ENCODE measurements around the gene GSG1L. TPM values are rescaled to one million over a fixed set of nuclear protein-coding genes. Genes with fewer than 3 reads are reported as not detected.

The GSG1L gene
- total and polyA plus RNA-seq, 9 of the 15 experiments (the other 6 are each of a cell fraction or from before 2014, with no cell fraction given) = not detected

GRCh38 chr16:28038409-28038808 lies 25.1 kb downstream of the GSG1L start (continued):
- TF ChIP-seq E2F1 (CRISPR knock-in tag; IDR thresholded peaks at IDR 0.05) (no peak), U2AF2 (optimal IDR thresholded peaks at IDR 0.05; ENCODE audit: low read depth, low read length) (no peak)

GRCh38 chr16:28035866-28036393 lies 27.6 kb downstream of the GSG1L start:
- Histone ChIP-seq H3K27me3 (ENCODE audit: control insufficient read depth in 2 of 2, insufficient read depth in 2 of 2, low read length in 2 of 2) (peaks cover 0 to 24% of the 10 kb centered on the region in 2 experiments; a peak in 4 of 5 replicates), H3K4me2 (ENCODE audit: insufficient read depth, low read length) (no peak overlapping the region), H3K9me1 (ENCODE audit: control insufficient read depth, insufficient read depth, low read length) (no peaks in the 10 kb centered on the region), H3K36me3 (ENCODE audit: control insufficient read depth, insufficient read depth, low read length) (no peaks in the 10 kb centered on the region), H4K20me1 (replicated peaks; ENCODE audit: control insufficient read depth, insufficient read depth, low read length) (no peaks in the 10 kb centered on the region; the same call in 1 of the 2 replicates), H3K4me1 (replicated peaks in 1 of 2; ENCODE audit: control insufficient read depth in 2 of 2, insufficient read depth in 2 of 2, low read length in 2 of 2) (no peaks in the 10 kb centered on the region), H3K9ac (ENCODE audit: insufficient read depth in 1 of 2, low read depth in 2 of 2, low read length in 2 of 2) (no peak overlapping the region), H3K79me2 (ENCODE audit: control insufficient read depth, insufficient read depth, low read length) (no peaks in the 10 kb centered on the region), H2AFZ (ENCODE audit: low read depth, low read length) (no peak overlapping the region), H3K27ac (ENCODE audit: extremely low read depth, low read depth, low read length) (no peak overlapping the region), H3K9me3 (replicated peaks; ENCODE audit: control insufficient read depth, insufficient read depth, low read depth, low read length) (no peaks in the 10 kb centered on the region), H3K4me3 (no peak overlapping the region)
- ChIA-PET POLR2A (no interaction called here), CTCF (ENCODE audit: low intra/inter-chr PET ratio) (no interaction called here)
- ATAC-seq (no peak), FAIRE-seq (no peak), DNase-seq (ENCODE audit: extremely low read depth in 1 of 4, low spot score in 3 of 4) (no peak)
- in situ Hi-C loops (cut with MboI) = no loop called here
- TF ChIP-seq MEF2A (IDR thresholded peaks at IDR 0.05; ENCODE audit: control insufficient read depth, low read depth, low read length) (no peak), HNRNPH1 (optimal IDR thresholded peaks at IDR 0.05; ENCODE audit: low read depth, low read length) (no peak), MYC (IDR thresholded peaks at IDR 0.05; ENCODE audit: low read depth, low read length) (no peak), MYC (CRISPR knock-in tag; IDR thresholded peaks at IDR 0.05; ENCODE audit: borderline replicate concordance, low read depth) (no peak), PHB2 (IDR thresholded peaks at IDR 0.05; ENCODE audit: low read depth) (no peak), WHSC1 (IDR thresholded peaks at IDR 0.05; ENCODE audit: low read length) (no peak), BCOR (IDR thresholded peaks at IDR 0.05) (no peak), ZFP30 (CRISPR knock-in tag; IDR thresholded peaks at IDR 0.05; ENCODE audit: borderline replicate concordance) (no peak), GABPB2 (CRISPR knock-in tag; conservative IDR thresholded peaks at IDR 0.05) (no peak)
- BruUV-seq (replicated peaks) = no TSS peak
- intact Hi-C loops (cut with micrococcal nuclease) = no loop called here
- WGBS (ENCODE audit: insufficient coverage, low coverage, missing lambda C conversion rate) = 1% methylated on average over 10 of the region's 10 CpGs

Data from K562 (cell line).